Activated T-cell treated with anti-CD3 and anti-CD28 coated beads for 24 hours (primary cell): Measurements from ENCODE around the gene RASA4B.
"Not testable (repeated sequence)": the region's sequence is repeated elsewhere in the genome, so short reads cannot be mapped to it uniquely, and the experiment has no call there.

Experiments used
- DNase-seq: peaks from one replicate; pipeline ENCODE4 v3.0.0-alpha.2; 2020; ENCODE audit warnings: low read depth

The RASA4B gene

GRCh38 chr7:102473271-102473991 lies 44.1 kb downstream of the RASA4B start:
- no peak for DNase-seq

- DNase-seq = no peak
These were observed 45.2 kb downstream of the RASA4B start for GRCh38 chr7:102472126-102473041.

- no peak for DNase-seq
These were observed 45.8 kb downstream of the RASA4B start for GRCh38 chr7:102471791-102472125.

- DNase-seq = no peak
These were observed 47.4 kb downstream of the RASA4B start for GRCh38 chr7:102469972-102470825.

- DNase-seq = no peak
These were observed 48.1 kb downstream of the RASA4B start for GRCh38 chr7:102469351-102469971.

GRCh38 chr7:102468478-102469350 lies 48.9 kb downstream of the RASA4B start:
- DNase-seq = no peak

GRCh38 chr7:102467581-102468477 lies 49.7 kb downstream of the RASA4B start:
- DNase-seq = no peak

- no peak for DNase-seq
These were observed 51.5 kb downstream of the RASA4B start for GRCh38 chr7:102466097-102466496.

GRCh38 chr7:102464577-102465280 lies 52.8 kb downstream of the RASA4B start, which contains the start of the genes ALKBH4 and LRWD1:
ALKBH4 (minus strand) TSS chr7:102464863; CDS start chr7:102464836, 27 bp downstream.
LRWD1 (plus strand) TSS chr7:102464984; CDS start chr7:102465081, 97 bp downstream.
- peak; percentile 95 for DNase-seq

GRCh38 chr7:102463841-102464576 lies 53.6 kb downstream of the RASA4B start:
- no peak for DNase-seq

- no peak for DNase-seq
These were observed 57.1 kb downstream of the RASA4B start for GRCh38 chr7:102460467-102460866.

- no peak for DNase-seq
These were observed 58.2 kb downstream of the RASA4B start for GRCh38 chr7:102459221-102459844.

- no peak for DNase-seq
These were observed 60.1 kb downstream of the RASA4B start for GRCh38 chr7:102457352-102457924.

GRCh38 chr7:102456327-102456726 lies 61.2 kb downstream of the RASA4B start:
- DNase-seq = no peak

- no peak for DNase-seq
These were observed 62.0 kb downstream of the RASA4B start for GRCh38 chr7:102455596-102455995.

- DNase-seq = not testable (repeated sequence)
These were observed 62.6 kb downstream of the RASA4B start for GRCh38 chr7:102454932-102455331.

GRCh38 chr7:102454468-102454867 lies 63.1 kb downstream of the RASA4B start:
- DNase-seq = no peak
